GM19324 (cell line): ENCODE results near the gene PHKG2.

ENCODE experiments used
- ATAC-seq: cut with Tn5 transposase; IDR thresholded peaks from one replicate; pipeline ENCODE4 v1.9.1; 2021; ENCODE audit warnings: mild to moderate bottlenecking, moderate library complexity; ENCODE audit not compliant: unreplicated experiment, low FRiP score

PHKG2 gene

GRCh38 chr16:30755955-30756780, 7.9 kb downstream of the PHKG2 start:
- ATAC-seq, result no peak

GRCh38 chr16:30756781-30757100, 8.5 kb downstream of the PHKG2 start:
- no peak for ATAC-seq

- no peak for ATAC-seq
Observed at GRCh38 chr16:30757316-30757715, 9.1 kb downstream of the PHKG2 start.

GRCh38 chr16:30758988-30759491, 10.8 kb downstream of the PHKG2 start:
- ATAC-seq, result no peak

- ATAC-seq, result no peak
Observed at GRCh38 chr16:30760001-30760559, 11.9 kb downstream of the PHKG2 start.

GRCh38 chr16:30760577-30761426, 12.6 kb downstream of the PHKG2 start:
- no peak for ATAC-seq

GRCh38 chr16:30761427-30761927, 13.3 kb downstream of the PHKG2 start:
- peak; percentile 11 for ATAC-seq

- peak; percentile 89 for ATAC-seq
Observed at GRCh38 chr16:30761928-30762902, 14.0 kb downstream of the PHKG2 start, which contains the start of the genes CFAP119 and RNF40. Gene CFAP119, minus strand, starts transcription at chr16:30762062. Its CDS starts 314 bp downstream, at chr16:30761748. Gene RNF40, plus strand, starts transcription at chr16:30762322. Its CDS starts 224 bp downstream, at chr16:30762546.

GRCh38 chr16:30762991-30763725, 14.9 kb downstream of the PHKG2 start:
- no peak for ATAC-seq

- ATAC-seq, result no peak
Observed at GRCh38 chr16:30764086-30764485, 15.9 kb downstream of the PHKG2 start.

- no peak for ATAC-seq
Observed at GRCh38 chr16:30764816-30765465, 16.7 kb downstream of the PHKG2 start.

GRCh38 chr16:30766206-30766932, 18.1 kb downstream of the PHKG2 start:
- no peak for ATAC-seq

GRCh38 chr16:30766933-30767284, 18.7 kb downstream of the PHKG2 start:
- ATAC-seq, result no peak

GRCh38 chr16:30767767-30768465, 19.7 kb downstream of the PHKG2 start:
- no peak for ATAC-seq

- ATAC-seq, result no peak
Observed at GRCh38 chr16:30768583-30769181, 20.5 kb downstream of the PHKG2 start.

- ATAC-seq, result no peak
Observed at GRCh38 chr16:30769379-30770089, 21.3 kb downstream of the PHKG2 start.
